Activated CD4-positive, alpha-beta T cell treated with anti-CD3 and anti-CD28 coated beads, Interleukin-2, amount 50 U/mL, for 1 hour (primary cell): Measurements from ENCODE around the gene MYADML2.

ENCODE experiments used
- DNase-seq: peaks from one replicate; pipeline ENCODE4 v3.0.0-alpha.2; 2020

MYADML2 gene

GRCh38 chr17:81909966-81910839 is 36.8 kb downstream of the MYADML2 start:
- DNase-seq, result no peak

DNA sequence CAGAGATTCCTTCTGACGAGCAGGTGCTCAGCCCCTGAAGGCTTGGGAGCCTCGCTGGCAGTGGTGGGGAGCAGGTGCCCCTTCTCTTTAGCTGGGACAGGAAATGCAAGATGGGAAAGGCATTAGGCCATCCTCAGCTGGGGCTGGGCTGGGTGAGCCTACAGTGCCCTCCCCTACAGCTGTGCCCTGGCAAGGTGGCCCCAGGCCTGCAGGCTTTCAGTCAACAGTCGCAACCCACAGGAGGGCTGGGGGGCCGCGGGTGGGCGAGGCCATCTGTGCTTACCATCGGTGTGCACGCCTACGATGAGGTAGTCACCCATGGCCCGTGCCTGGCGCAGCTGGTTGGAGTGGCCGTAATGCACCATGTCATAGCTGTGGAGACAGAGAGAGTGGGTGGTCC is 37.8 kb downstream of the MYADML2 start:
- DNase-seq, result no peak

DNA sequence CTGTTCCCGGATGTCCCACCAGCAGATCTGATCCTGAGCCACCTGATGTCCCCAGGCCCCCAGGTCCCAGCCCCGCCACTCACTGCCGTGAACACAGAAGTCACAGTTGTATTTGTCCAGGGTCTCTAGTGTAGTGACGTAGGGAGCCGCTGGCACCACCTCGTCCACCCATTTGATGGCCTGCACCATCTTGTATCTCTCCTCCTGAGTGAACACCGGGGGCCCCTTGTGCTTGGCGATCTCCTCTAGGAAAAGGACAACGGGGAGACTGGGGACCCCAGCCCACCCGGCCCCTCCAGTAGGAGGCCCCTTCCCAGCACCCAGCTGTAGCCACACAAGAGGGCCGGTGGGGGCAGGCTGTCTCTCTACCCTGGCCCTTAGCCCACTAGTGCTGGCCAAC is 38.2 kb downstream of the MYADML2 start:
- no peak for DNase-seq

GRCh38 chr17:81907219-81908145 is 39.6 kb downstream of the MYADML2 start:
- no peak for DNase-seq

DNA sequence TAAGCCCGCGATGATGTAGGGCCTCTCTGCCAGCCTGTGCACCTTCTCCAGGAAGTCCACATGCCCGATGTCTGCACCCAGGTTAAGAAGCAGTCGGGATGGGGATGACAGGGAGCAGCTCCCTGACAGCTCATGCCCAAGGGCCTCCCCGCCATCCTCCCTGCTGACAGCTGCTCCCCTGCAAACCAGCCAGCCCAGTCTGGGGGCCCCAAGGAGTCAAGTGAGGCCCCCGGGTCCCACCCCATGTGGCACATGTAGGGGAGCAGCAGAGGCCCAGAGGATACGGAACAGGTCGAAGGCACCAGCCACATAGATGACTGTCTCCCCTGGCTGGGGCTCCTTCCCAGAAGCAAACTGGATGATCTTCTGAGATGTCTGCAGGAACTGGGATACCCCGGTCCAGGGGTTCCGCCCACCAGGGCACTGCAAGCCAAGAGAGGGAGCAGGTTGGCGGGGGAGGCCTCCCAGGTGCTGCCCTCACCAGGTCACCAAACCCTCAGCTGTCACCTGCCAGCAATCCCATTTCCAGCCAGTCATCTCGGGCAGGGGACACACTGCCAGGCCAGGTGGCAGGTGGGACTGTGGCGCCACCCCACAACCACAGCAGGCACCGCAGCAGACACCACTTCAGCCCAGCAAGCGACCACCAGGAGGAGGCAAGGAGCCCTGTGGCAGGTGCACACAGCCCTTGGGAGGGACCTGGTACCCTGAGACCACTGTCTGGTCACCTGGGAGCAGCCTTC is 40.4 kb downstream of the MYADML2 start:
- DNase-seq, result no peak

DNA sequence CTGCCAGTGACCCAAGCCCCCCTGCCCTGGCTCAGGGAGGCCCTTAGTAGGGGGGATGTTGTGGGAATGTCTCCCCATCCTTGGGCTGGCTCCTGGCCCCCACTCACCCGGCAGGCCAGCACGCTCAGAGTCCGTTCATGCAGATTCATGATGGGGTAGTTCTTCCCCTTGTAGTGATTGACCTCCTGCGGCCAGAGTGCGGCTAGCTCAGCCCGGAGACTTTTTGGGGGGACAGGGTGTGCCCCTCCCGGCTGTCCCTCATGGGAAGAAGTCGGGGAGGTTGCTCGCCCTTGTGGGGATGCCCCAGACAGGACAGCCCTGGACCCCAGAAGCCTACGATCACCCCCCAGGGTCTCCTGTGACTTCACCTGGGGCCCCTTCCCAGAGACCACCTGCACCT is 41.0 kb downstream of the MYADML2 start:
- no peak for DNase-seq

- no peak for DNase-seq
Measured at GRCh38 chr17:81905424-81905875, 41.6 kb downstream of the MYADML2 start.

DNA sequence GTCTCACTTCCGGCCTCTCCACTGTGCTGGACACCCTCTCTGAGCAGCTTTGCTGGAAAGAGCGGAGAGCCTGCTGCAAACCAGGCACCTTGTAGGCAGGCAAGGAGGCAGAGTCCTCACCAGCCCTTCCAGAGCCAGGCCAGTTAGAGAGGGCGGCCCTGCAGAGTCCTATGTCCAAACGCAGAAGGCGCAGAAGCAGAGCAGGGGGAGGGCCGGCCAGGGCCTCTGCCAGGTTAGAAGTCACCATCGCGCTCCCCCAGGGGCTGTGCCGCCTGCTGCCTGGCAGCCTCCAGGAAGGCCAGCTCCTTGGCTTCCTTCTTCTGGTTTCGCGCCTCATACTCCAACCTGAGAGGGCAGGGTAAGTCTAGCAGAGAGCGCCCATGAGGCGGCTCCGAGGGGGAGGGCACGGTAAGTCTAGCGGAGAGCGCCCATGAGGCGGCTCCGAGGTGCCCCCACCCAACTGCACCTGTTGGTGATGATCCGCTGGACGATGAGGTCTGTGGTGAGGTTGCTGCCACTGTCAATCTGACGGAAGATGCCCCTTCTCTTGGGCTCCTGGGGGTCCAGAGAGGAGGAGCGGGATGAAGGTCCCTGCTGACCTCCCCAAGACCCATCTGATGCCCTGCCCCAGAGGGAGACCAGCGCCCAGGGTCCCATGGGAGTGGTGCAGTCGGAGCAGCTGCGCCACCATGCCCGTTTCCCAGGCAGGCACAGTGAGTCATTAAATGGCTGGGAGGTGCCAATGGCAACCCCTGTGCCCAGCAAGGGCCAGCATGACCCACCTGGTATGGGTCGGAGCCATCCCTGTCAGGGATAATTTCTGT is 42.2 kb downstream of the MYADML2 start:
- no peak for DNase-seq

DNA sequence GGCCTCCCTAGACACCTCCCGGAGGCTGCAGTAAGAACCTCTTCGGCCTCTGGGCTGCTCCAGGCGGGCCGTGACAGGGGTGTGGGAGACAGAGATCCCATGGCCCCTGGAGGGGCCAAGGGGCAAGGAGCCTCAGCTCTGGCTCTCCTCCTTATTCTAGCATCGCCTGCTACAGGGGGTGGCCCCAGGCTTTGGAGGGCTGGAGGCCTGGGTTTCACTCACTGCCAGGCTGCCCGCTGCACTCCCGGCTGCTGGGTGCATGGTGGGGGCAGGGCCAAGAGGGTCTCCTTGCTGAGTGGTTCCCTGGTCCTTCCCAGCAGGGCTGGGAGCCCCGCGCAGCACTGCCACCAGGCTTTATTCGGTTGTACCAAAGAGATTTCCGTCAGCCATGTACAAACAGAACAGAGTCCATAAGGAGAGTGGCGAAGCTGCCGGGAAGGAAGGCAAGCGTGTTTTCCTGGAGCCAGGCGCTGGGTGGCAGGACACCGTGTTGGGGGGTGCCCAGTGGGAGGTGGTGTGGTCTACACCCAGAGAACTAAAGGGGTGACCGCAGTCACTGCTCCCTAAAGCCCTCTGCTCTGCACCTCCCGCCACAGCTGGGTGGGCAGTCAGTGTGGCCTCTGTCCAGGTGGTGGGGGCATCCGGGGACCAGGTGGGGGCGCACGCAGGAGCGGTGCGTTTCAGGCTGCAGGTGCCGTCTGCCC is 43.0 kb downstream of the MYADML2 start:
- no peak for DNase-seq

DNA sequence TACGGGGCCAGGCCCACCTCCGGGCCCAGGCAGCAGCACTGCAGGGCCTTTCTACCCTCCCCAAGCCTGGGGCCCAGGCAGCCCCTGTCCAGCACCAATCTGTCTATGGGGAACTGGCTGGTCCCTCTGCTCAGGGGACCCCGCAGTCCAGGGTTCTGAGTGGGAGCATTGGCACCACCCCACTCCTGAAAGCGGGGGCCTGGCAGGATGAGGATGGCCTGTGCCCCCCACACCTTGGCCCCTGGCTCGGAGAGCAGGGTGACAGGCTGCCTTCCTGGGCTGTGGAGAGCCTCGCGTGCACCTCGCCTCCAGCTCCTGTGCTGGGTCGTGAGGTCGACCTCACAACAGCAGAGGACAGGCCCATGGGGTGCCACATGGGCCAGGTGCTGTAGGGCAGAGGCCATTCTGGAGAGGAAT is 43.6 kb downstream of the MYADML2 start:
- no peak for DNase-seq

- no peak for DNase-seq
Measured at GRCh38 chr17:81902653-81903414, 44.2 kb downstream of the MYADML2 start.

- DNase-seq, result no peak
Measured at GRCh38 chr17:81902023-81902652, 44.9 kb downstream of the MYADML2 start, which contains the start of gene NPB. NPB (plus strand) TSS chr17:81902238; CDS start chr17:81902278, 40 bp downstream.

GRCh38 chr17:81901167-81902022 is 45.6 kb downstream of the MYADML2 start:
- no peak for DNase-seq

DNA sequence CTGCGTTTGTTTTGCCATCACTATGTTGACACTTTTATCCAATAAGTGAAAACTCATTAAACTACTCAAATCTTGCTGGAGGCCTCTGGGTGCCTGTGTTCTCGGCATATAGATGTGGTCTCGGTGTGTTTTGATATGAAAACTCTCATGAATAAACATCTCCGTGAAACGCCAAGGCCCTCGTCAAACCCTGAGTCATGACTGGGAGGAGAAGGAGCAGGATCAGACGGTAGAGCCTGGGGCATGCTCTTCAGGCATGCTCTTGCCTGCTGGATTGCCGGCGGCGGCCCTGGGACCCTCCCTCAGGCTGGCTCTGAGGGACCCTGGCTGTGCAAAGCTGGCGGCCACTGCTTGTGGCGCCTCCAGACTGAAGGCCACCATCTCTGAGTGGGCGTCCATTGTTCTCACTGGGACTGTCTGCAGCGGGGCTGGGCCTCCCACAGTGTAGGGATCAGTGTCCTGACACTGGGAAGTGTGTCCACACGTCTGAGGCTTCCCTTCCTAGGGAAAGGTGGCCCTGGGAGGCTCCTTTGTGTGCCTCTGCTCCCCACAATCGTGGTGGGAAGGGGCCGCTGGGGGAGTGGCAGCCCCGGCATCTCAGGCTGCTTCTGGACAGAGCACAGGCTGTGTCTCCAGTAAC is 46.7 kb downstream of the MYADML2 start:
- no peak for DNase-seq

- DNase-seq, result no peak
Measured at GRCh38 chr17:81899514-81900166, 47.4 kb downstream of the MYADML2 start.

DNA sequence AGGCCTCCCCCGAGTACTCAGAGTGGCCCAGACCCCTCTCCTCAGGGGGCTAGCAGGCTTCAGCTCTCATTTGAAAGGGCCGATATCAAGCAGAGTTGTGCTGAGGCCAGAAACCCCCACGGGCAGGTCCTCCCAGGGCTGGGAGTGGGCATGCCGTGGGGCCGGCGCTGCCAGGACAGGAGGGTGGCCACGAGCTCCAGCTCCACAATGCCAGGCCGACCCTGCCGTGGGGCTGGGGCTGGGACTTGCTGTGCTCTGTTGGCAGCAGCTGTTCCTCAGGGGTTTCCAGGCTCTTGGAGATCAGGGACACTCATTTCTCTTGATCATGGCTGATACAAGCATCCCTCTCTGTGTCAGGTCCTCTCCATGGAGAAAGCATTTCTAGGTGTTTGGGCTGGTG is 48.1 kb downstream of the MYADML2 start:
- DNase-seq, result no peak

- DNase-seq, result no peak
Measured at GRCh38 chr17:81898029-81898866, 48.8 kb downstream of the MYADML2 start.
